ENCODE results near the gene NPS.

The NPS gene

GRCh38 chr10:127577376-127578258 lies 28.5 kb downstream of the NPS start (continued):
- no peak for TF ChIP-seq CSRNP3 (CRISPR knock-in tag; IDR thresholded peaks at IDR 0.05)

- ATAC-seq, result no peak
- no peak for TF ChIP-seq ZFP3 (CRISPR knock-in tag; IDR thresholded peaks at IDR 0.05)
- no peak for TF ChIP-seq OSR1 (CRISPR knock-in tag; IDR thresholded peaks at IDR 0.05)
- no peak for TF ChIP-seq BACH2 (CRISPR knock-in tag; IDR thresholded peaks at IDR 0.05; ENCODE audit: borderline replicate concordance)
- no peak for TF ChIP-seq RARB (CRISPR knock-in tag; IDR thresholded peaks at IDR 0.05)
- no peak for TF ChIP-seq CSDC2 (CRISPR knock-in tag; IDR thresholded peaks at IDR 0.05)
- no peak for TF ChIP-seq PATZ1 (CRISPR knock-in tag; IDR thresholded peaks at IDR 0.05; ENCODE audit: borderline replicate concordance)
- TF ChIP-seq ZFP30 (CRISPR knock-in tag; IDR thresholded peaks at IDR 0.05), result no peak
- no peak for TF ChIP-seq ESRRG (CRISPR knock-in tag; IDR thresholded peaks at IDR 0.05)
- no peak for TF ChIP-seq TOX (CRISPR knock-in tag; IDR thresholded peaks at IDR 0.05; ENCODE audit: borderline replicate concordance)
- TF ChIP-seq CSRNP3 (CRISPR knock-in tag; IDR thresholded peaks at IDR 0.05), result no peak
- no peak for TF ChIP-seq CREB5 (CRISPR knock-in tag; IDR thresholded peaks at IDR 0.05; ENCODE audit: low read depth)
- TF ChIP-seq ZNF70 (CRISPR knock-in tag; IDR thresholded peaks at IDR 0.05), result no peak
- no peak for TF ChIP-seq TSHZ2 (CRISPR knock-in tag; IDR thresholded peaks at IDR 0.05)
- TF ChIP-seq ZNF565 (CRISPR knock-in tag; conservative IDR thresholded peaks at IDR 0.05; ENCODE audit: low read depth), result no peak
Observed at GRCh38 chr10:127578259-127578960, 29.3 kb downstream of the NPS start.

- no peak for ATAC-seq
- TF ChIP-seq GLIS3 (CRISPR knock-in tag; IDR thresholded peaks at IDR 0.05) (no peak), PATZ1 (CRISPR knock-in tag; IDR thresholded peaks at IDR 0.05; ENCODE audit: borderline replicate concordance) (no peak), CREB5 (CRISPR knock-in tag; IDR thresholded peaks at IDR 0.05; ENCODE audit: low read depth) (no peak), PPARA (CRISPR knock-in tag; IDR thresholded peaks at IDR 0.05; ENCODE audit: borderline replicate concordance) (no peak), TOX (CRISPR knock-in tag; IDR thresholded peaks at IDR 0.05; ENCODE audit: borderline replicate concordance) (no peak), RARB (CRISPR knock-in tag; IDR thresholded peaks at IDR 0.05) (no peak), ZNF565 (CRISPR knock-in tag; conservative IDR thresholded peaks at IDR 0.05; ENCODE audit: low read depth) (no peak), BACH2 (CRISPR knock-in tag; IDR thresholded peaks at IDR 0.05; ENCODE audit: borderline replicate concordance) (no peak), TSHZ2 (CRISPR knock-in tag; IDR thresholded peaks at IDR 0.05) (no peak), OSR1 (CRISPR knock-in tag; IDR thresholded peaks at IDR 0.05) (no peak), CSDC2 (CRISPR knock-in tag; IDR thresholded peaks at IDR 0.05) (no peak), ZNF8 (CRISPR knock-in tag; IDR thresholded peaks at IDR 0.05) (no peak), ZNF70 (CRISPR knock-in tag; IDR thresholded peaks at IDR 0.05) (no peak), ARNTL (CRISPR knock-in tag; IDR thresholded peaks at IDR 0.05; ENCODE audit: borderline replicate concordance, low read depth) (no peak), ZFP3 (CRISPR knock-in tag; IDR thresholded peaks at IDR 0.05) (no peak), ISL1 (CRISPR knock-in tag; IDR thresholded peaks at IDR 0.05) (no peak)
Observed at GRCh38 chr10:127578961-127579305, 29.8 kb downstream of the NPS start.
